ENCODE data around the gene RTBDN.

The RTBDN gene

GRCh38 chr19:12834566-12834943 is at the start of gene RTBDN:
Gene RTBDN (minus strand): TSS chr19:12834579. CDS start chr19:12829979, 4,600 bp downstream.
- no peak for DNase-seq (ENCODE audit: low read depth in 2 of 3, low spot score in 2 of 3)

GRCh38 chr19:12882589-12882988 is 48.2 kb upstream of the RTBDN start:
- no peak for DNase-seq (ENCODE audit: low read depth in 2 of 3, low spot score in 2 of 3)

- peak; percentile 72 to 78 (median 73) for DNase-seq (ENCODE audit: low read depth in 2 of 3, low spot score in 2 of 3)
Observed at GRCh38 chr19:12881172-12881808, 46.9 kb upstream of the RTBDN start, which contains the start of gene DNASE2. Gene DNASE2 (minus strand): TSS chr19:12881449. CDS start chr19:12881375, 74 bp downstream.

DNA sequence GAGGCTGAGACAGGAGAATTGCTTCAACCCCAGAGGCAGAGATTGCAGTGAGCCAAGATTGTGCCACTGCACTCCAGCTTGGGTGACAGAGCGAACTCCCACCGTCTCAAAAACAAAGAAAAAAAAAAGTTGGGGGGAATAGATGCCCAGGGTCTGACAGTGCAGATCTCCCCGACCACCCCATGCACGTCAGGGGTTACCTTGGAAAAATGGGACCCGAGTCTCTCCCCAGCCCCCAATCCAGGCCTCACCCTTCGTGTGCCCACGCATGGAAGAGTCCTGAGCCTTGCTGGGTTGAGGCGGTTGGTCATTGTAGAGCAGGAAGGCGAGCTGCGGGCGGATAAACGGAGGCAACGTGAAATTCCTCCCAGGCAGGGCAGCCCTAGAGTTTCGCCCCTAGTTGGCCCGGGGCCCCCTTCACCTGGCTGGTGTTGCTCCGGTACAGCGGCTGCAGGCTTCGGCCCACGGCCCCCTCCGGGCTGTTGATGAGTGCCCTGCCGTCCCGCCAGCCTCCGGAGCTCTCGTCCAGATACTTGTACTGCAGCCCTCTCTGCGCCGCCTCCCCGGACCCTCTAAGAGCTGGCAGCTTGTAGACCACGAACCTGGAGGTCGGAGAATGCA is 46.3 kb upstream of the RTBDN start:
- no peak for DNase-seq (ENCODE audit: low read depth in 2 of 3, low spot score in 2 of 3)

DNA sequence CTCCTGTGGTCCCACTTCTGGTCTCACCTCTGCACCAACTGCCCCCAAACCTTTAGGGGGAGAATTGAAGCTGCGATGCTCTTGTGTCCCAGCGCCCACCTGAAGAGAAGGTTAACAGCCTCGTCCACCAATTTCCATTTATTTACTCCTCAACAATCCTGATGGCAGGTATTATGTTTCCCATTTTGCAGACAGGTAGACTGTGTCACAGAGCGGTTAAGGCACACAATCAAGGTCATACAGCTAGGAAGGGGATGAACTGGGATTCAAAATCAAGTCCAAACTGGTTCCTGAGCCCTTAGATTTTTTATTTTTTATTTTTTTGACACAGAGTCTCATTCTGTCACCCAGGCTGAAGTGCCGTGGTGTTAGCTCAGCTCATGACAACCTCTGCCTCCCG is 40.7 kb upstream of the RTBDN start:
- DNase-seq (ENCODE audit: low read depth in 2 of 3, low spot score in 2 of 3), result no peak

DNA sequence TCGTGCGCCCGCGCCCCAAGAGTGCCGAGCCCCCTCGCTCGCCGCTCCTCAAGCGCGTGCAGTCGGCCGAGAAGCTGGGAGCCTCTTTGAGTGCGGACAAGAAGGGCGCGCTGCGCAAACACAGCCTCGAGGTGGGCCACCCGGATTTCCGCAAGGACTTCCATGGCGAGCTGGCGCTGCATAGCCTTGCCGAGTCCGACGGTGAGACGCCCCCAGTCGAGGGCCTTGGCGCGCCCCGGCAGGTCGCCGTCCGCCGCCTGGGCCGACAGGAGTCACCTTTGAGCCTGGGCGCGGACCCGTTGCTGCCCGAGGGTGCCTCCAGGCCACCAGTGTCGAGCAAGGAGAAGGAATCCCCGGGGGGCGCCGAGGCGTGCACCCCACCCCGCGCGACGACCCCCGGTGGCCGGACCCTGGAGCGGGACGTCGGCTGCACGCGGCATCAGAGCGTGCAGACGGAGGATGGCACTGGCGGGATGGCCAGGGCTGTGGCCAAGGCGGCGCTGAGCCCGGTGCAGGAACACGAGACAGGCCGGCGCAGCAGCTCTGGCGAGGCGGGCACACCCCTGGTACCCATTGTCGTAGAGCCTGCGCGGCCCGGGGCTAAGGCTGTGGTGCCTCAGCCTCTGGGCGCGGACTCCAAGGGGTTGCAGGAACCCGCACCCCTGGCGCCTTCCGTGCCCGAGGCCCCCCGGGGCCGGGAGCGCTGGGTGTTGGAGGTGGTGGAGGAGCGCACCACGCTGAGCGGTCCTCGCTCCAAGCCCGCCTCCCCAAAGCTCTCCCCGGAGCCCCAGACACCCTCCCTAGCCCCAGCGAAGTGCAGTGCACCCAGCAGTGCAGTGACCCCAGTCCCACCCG is 39.7 kb upstream of the RTBDN start:
- DNase-seq (ENCODE audit: low read depth in 2 of 3, low spot score in 2 of 3), result no peak

GRCh38 chr19:12872941-12873890 is 38.8 kb upstream of the RTBDN start:
- no peak for DNase-seq (ENCODE audit: low read depth in 2 of 3, low spot score in 2 of 3)

- no peak for DNase-seq (ENCODE audit: low read depth in 2 of 3, low spot score in 2 of 3)
Observed at GRCh38 chr19:12872255-12872654, 37.9 kb upstream of the RTBDN start.

- no peak for DNase-seq (ENCODE audit: low read depth in 2 of 3, low spot score in 2 of 3)
Observed at GRCh38 chr19:12871681-12872080, 37.3 kb upstream of the RTBDN start.

DNA sequence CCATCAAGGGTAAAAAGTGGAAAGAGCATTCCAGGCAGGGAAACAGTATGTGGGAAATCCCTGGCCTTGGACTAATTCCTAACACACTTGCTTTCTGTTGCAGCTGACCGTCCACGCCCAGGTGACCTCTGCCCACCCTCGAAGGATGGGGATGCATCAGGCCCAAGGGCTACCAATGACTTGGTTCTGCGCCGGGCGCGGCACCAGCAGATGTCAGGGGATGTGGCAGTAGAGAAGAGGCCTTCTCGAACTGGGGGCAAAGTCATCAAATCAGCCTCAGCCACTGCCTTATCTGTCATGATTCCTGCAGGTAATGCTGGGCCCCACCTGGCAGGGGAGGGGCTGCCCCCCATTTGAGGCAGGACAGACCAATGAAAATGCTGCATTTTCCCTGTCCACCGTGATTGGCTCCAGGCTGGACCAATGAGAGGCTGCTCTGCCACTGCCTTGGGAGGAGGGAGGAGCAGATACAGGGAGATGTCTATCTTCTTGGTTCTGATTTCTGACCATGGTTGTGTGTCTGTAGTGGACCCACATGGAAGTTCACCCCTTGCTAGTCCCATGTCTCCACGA is 34.2 kb upstream of the RTBDN start:
- DNase-seq (ENCODE audit: low read depth in 2 of 3, low spot score in 2 of 3), result no peak

GRCh38 chr19:12867120-12868099 is 33.0 kb upstream of the RTBDN start:
- DNase-seq (ENCODE audit: low read depth in 2 of 3, low spot score in 2 of 3), result peak in 2 of 3 experiments; percentile 70 to 72

DNA sequence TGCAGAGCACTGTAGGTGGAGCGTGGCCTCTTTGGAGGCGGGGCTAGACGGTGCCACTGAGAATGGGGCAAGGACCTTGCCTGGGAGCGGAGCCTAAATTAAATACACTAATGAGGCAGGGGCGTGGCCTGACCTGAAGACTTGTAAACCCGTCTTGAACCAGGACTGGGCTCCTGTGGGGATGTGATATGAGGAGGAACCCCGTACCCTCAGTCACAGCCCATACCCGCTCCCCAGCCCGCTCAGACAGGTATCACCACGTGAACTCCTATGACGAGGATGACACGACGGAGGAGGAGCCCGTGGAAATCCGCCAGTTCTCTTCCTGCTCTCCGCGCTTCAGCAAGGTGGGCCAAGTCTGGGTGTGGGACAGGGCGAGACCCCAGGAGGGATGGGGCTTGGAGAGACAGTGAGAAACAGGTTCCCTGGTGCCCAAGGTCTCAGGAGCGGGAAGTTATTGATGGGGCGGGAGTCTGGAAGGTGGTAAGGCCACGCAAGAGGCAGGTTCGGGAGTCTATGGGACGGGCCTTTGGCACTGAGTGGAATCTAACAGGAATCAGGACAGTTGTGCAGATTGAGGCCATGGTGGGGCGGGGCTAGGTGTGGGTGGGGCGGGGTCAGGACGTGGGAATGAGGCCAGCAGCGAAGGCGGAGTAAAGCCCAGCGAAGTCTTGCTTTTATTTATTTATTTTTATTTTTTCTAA is 32.2 kb upstream of the RTBDN start:
- DNase-seq (ENCODE audit: low read depth in 2 of 3, low spot score in 2 of 3), result no peak

DNA sequence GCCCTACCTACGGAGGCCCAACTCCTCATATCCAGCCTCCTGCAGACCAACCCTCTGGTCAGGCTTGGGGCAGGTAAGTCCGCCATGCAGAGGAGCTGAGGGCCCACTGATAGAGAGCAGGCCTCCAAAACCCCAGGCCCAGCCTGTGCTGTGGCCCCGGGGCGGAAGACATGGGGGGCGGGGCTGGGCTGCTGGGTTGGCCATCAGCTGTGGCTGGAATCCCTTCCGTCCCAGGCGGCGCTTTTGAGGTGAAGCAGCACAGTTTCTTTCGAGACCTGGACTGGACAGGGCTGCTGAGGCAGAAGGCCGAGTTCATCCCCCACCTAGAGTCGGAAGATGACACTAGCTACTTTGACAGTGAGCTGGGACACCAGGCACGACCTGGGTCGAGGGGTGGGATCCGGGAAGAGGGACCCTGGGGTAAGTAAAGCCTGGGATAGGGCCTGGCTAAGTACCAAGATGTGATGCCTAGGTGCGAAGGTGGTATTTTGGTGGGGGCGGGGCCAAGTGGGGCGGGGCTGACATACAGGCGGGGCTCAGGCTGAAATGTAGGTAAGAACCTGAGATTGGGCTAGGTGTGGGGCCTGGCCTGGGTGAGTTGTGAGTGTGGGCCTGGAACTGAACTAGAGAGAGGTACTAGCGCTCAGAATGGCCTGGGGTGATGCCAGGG is 31.5 kb upstream of the RTBDN start:
- no peak for DNase-seq (ENCODE audit: low read depth in 2 of 3, low spot score in 2 of 3)

DNA sequence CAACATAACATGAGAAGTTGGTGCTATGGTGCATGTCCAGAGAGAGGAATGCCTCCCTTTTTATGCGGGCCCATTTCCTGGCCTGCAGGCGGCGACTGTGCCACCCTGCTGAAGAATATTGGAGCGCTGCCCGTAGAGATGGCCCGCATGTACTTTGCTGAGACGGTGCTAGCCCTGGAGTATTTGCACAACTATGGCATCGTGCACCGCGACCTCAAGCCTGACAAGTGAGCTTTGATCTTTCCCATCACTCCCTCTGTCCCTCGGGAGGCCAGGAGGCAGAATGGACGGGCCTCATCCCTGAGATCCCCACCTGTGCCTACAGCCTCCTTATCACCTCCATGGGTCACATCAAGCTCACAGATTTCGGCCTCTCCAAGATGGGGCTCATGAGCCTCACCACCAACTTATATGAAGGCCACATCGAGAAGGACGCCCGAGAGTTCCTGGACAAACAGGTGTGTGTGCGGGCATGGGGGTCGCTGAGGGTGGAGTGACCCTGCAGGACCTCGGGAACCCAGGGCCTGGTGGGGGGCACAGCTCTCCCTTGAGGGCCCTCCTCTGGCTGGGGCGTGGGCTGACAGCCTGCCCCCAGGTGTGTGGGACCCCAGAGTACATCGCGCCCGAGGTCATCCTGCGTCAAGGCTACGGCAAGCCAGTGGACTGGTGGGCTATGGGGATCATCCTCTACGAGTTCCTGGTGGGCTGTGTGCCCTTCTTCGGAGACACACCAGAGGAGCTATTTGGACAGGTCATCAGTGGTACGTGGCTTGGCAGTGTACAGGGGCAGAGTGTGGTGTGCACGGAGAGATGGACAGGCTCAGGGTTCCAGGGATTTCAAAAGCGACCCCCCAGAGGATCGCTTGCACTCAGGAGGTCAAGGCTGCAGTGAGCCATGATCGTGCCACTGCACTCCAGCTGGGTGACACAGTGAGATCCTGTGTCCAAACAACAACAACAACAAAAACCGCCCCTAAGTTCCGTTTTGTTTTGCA is 30.6 kb upstream of the RTBDN start:
- no peak for DNase-seq (ENCODE audit: low read depth in 2 of 3, low spot score in 2 of 3)

DNA sequence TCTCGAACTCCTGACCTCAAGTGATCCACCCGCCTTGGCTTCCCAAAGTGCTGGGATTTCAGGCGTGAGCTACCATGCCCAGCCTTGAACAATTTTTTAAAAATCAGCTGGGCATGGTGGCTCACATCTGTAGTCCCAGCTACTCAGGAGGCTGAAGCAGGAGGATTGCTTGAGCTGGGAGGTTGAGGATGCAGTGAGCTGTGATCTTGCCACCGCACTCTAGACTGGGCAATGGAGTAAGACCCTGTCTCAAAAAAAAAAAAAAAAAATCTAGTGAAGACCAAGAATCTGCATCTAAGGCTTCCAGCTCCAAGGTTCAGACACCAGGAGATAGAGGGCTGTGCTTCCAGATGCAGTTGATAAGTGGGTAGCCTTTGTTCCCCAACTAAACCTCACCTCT is 29.8 kb upstream of the RTBDN start:
- DNase-seq (ENCODE audit: low read depth in 2 of 3, low spot score in 2 of 3), result no peak

DNA sequence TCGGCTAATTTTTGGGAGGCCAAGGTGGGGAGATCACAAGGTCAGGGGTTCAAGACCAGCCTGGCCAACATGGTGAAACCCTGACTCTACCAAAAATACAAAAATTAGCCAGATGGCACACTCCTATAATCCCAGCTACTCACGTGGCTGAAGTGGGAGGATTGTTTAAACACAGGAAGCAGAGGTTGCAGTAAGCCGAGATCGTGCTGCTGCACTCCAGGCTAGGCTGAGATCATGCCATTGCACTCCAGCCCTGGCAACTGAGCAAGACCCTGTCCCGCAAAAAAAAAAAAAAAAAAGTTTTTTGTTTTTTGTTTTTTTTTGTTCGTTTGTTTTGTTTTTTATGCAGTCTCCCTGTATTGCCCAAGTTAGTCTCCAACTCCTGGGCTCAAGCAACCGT is 25.2 kb upstream of the RTBDN start:
- DNase-seq (ENCODE audit: low read depth in 2 of 3, low spot score in 2 of 3), result no peak

Measured in activated CD8-positive, alpha-beta memory T cell treated with anti-CD3 and anti-CD28 coated beads for 48 hours (primary cell).